Skeletal muscle cell (primary cell): Measurements from ENCODE around the gene UCHL3.

Experiments used
- DNase-seq: peaks from one replicate; pipeline ENCODE4 v3.0.0-alpha.2; 2010; ENCODE audit warnings: low read depth
- H3K4me3 ChIP-seq: 2 replicates; pipeline ENCODE4 v1.5.1; 2011; ENCODE audit warnings: low read depth, mild to moderate bottlenecking, control low read depth, low read length, moderate library complexity

The UCHL3 gene

GRCh38 chr13:75652726-75653125, 103.1 kb downstream of the UCHL3 start:
- no peak for DNase-seq
- no peak overlapping the region for H3K4me3 ChIP-seq
